ENCODE results near the gene PABPN1.

PABPN1 gene

GRCh38 chr14:23326491-23327332 lies 5.5 kb downstream of the PABPN1 start:
- no peak for DNase-seq

- DNase-seq, result peak; percentile 76
Measured at GRCh38 chr14:23327947-23328744, 6.9 kb downstream of the PABPN1 start.

GRCh38 chr14:23335623-23336022 lies 14.4 kb downstream of the PABPN1 start:
- DNase-seq, result no peak

DNA sequence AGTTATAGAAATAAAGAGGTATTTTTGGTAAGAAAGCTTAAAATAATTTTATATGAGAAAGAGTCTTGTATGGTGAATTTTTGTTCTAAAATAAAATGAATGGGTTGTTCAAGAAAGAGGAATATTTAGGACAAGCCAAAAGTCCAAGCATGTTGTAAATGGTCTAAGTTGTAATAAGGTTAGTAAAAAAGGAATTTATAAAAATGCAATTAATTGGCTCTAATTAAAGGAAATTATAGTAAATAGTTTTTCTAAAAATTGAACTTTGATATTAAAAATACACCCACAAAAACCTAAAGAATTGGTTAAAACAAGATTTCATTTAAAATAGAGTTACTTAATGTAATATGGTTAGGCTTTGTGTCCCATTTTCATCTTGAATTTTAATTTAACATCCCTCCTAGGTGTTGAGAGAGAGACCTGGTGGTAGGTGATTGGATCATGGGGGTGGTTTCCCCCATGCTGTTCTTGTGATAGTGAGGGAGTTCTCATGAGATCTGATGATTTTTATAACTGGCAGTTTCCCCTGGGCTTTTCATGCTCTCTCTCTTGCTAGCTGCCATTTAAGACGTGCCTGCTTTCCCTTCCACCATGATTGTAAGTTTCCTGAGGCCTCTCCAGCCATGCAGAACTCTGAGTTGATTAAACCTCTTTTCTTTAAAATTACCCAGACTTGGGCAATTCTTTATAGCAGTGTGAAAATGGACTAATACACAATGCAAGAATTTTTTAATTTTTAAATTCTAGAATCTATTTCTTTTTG lies 18.4 kb downstream of the PABPN1 start:
- DNase-seq, result no peak

GRCh38 chr14:23344481-23344880 lies 23.2 kb downstream of the PABPN1 start:
- DNase-seq, result no peak

GRCh38 chr14:23345987-23346692 lies 24.9 kb downstream of the PABPN1 start:
- DNase-seq, result no peak

GRCh38 chr14:23346693-23347405 lies 25.6 kb downstream of the PABPN1 start:
- no peak for DNase-seq

- DNase-seq, result no peak
Measured at GRCh38 chr14:23347406-23348296, 26.4 kb downstream of the PABPN1 start.

DNA sequence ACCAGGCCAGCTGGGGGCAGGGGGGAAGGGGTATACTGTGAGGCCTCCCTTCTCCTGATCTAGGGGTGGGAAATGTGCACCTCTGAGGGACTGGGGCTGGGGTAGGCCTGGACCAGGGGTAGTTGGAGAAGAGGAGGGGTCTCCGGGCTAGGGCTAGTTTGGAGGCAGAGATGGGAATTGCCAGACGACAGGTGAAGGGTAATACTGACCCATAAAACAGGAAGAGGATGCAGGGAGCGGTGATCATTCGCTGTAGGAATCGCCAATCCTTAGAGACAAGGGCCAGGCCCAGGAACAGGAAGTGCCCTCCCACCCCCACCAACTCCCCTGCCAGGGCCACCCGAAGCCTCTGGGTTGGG lies 27.0 kb downstream of the PABPN1 start:
- no peak for DNase-seq

DNA sequence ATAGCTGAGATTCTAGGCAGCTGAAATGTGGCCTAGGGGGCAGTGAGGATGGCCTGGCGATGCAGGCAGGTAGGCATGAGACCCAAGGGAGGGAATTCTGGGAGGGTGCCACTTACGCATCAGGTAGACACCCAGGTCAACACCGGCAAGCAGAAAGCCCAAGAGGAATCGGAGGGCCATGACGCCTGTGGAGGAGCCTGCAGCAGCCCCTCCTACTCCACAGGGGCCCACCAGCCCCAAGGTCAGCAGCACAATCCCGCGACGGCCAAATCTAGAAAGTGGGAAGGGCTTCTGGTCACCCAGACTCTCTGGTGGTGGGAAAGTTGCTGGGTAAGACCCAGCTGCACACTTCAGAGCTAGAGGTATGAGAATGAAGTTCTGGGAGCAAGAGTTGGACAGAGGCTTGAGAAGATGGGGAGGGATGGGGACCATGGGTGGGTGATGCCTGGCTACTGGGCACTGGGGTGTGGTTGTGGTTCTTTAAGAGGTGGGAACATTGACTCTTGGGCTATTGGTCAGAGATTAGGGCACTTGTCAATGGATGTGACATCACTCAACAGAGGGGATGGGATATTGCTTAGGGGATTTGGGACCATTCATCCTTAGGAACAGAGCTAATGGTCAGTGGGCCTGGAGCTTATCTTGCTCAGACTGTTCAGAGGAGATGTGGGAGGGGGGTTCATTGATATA lies 28.0 kb downstream of the PABPN1 start:
- no peak for DNase-seq

- no peak for DNase-seq
Measured at GRCh38 chr14:23351681-23352505, 30.6 kb downstream of the PABPN1 start.

- no peak for DNase-seq
Measured at GRCh38 chr14:23352506-23353432, 31.5 kb downstream of the PABPN1 start, which contains the start of gene SLC22A17. TSS of gene SLC22A17 (minus strand) at chr14:23352887.

- no peak for DNase-seq
Measured at GRCh38 chr14:23353433-23353780, 32.1 kb downstream of the PABPN1 start.

- DNase-seq, result no peak
Measured at GRCh38 chr14:23354990-23355389, 33.7 kb downstream of the PABPN1 start.

DNA sequence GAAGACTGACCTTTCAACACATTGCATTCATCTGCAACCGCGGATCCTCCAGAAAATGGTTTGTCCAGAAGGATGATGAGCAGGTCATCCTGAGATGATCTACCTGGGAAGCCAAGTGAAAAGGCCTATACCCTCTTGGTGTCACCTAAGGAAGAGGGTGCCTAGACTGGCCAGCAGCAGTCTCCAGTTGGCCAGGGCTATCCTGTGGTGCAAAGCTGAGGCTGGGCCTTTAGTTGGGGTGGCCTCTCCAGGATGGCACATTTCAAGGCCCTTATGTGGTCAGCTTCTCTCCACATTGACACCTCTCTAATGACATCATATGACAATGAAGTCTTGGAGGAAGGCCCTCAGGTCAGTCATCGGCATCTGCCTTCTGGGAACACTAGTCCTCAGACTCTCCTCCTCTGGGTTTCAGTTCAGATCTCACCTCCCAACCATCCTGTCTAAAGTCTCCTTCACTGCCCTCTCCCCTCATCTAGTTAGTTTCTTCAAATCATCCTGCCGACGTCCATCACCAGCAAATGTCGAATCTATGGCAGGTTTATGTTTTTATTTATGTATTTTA lies 34.7 kb downstream of the PABPN1 start:
- no peak for DNase-seq

DNA sequence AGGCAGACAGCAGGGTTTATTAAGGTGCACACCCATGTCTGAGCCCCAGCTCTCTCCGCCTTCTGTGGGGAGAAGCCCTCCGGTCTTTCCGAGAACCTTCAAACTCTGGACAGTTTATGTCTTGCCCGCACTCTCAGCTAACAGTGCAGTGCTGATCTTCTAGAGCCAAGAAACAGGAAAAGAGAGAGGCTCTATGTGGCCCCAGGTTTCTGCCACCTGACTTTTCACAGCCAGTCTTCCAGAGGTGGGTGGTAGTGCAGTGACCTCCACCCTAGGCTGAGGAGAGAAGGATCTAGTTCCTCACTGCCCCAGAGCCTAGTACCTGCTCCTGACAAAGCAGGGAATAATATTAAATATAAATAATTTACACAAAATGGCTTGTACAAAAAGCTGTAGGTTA lies 35.4 kb downstream of the PABPN1 start:
- DNase-seq, result no peak

GRCh38 chr14:23357261-23357660 lies 36.0 kb downstream of the PABPN1 start:
- DNase-seq, result no peak

GRCh38 chr14:23358042-23358441 lies 36.8 kb downstream of the PABPN1 start:
- no peak for DNase-seq
